PFSK-1 (cell line): Measurements from ENCODE around the gene EPHA3.

Experiments
- POLR2AphosphoS5 ChIP-seq: IDR thresholded peaks from 2 replicates; pipeline ENCODE4 v1.6.1; 2012; ENCODE audit warnings: low read depth, mild to moderate bottlenecking, control low read depth, low read length, moderate library complexity
- SIN3A ChIP-seq: IDR thresholded peaks from 2 replicates; pipeline ENCODE4 v1.6.1; 2012; ENCODE audit warnings: mild to moderate bottlenecking, low read length, moderate library complexity, borderline replicate concordance; ENCODE audit not compliant: insufficient read depth
- TAF1 ChIP-seq: IDR thresholded peaks from 2 replicates; pipeline ENCODE4 v1.6.1; 2012; ENCODE audit warnings: low read length, control low read depth, borderline replicate concordance; ENCODE audit not compliant: insufficient read depth
- TF ChIP-seq, protein P1 (sequence below), 2 experiments: IDR thresholded peaks; 2 replicates each; pipeline versions ENCODE4 v1.6.1 to v1.8.0; 2011 to 2012; ENCODE audit warnings: low read depth in 2 of 2, low read length in 2 of 2, control low read depth in 1 of 2, inconsistent platforms in 1 of 2, mild to moderate bottlenecking in 1 of 2, moderate library complexity in 1 of 2; ENCODE audit not compliant: insufficient read depth in 1 of 2

DNA sequence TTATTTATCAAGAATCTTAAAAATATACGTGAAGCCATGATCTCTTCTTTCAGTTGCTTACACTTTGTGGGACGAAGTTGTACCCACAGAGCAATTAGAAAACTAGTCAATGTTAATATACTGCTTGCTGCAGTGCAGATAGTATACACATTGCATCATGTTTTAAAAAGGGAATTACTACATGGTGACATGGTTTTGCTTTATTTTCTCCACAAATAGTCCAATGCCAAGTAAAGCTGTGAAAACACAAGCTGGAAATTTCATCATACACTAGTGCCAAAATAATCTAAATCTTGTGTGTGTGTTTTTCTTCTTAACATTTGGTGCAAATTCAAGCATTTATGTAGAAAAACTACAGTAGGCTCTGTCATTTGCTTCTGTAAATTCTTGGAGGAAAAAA lies 233.0 kb downstream of the EPHA3 start:
- TF ChIP-seq POLR2AphosphoS5 (no peak), TAF1 (no peak), SIN3A (no peak)
- TF ChIP-seq, protein P1, sequence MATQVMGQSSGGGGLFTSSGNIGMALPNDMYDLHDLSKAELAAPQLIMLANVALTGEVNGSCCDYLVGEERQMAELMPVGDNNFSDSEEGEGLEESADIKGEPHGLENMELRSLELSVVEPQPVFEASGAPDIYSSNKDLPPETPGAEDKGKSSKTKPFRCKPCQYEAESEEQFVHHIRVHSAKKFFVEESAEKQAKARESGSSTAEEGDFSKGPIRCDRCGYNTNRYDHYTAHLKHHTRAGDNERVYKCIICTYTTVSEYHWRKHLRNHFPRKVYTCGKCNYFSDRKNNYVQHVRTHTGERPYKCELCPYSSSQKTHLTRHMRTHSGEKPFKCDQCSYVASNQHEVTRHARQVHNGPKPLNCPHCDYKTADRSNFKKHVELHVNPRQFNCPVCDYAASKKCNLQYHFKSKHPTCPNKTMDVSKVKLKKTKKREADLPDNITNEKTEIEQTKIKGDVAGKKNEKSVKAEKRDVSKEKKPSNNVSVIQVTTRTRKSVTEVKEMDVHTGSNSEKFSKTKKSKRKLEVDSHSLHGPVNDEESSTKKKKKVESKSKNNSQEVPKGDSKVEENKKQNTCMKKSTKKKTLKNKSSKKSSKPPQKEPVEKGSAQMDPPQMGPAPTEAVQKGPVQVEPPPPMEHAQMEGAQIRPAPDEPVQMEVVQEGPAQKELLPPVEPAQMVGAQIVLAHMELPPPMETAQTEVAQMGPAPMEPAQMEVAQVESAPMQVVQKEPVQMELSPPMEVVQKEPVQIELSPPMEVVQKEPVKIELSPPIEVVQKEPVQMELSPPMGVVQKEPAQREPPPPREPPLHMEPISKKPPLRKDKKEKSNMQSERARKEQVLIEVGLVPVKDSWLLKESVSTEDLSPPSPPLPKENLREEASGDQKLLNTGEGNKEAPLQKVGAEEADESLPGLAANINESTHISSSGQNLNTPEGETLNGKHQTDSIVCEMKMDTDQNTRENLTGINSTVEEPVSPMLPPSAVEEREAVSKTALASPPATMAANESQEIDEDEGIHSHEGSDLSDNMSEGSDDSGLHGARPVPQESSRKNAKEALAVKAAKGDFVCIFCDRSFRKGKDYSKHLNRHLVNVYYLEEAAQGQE (IDR thresholded peaks at IDR 0.05; ENCODE audit: insufficient read depth in 1 of 2, low read depth in 2 of 2, low read length in 2 of 2), result no peak
